ENCODE measurements around the gene MREG. TPM values are rescaled to one million over a fixed set of nuclear protein-coding genes. Genes with fewer than 3 reads are reported as not detected.

MREG gene
- total and polyA plus RNA-seq, 2 experiments from 2014 or later, result 19.4 to 25.3 TPM

DNA sequence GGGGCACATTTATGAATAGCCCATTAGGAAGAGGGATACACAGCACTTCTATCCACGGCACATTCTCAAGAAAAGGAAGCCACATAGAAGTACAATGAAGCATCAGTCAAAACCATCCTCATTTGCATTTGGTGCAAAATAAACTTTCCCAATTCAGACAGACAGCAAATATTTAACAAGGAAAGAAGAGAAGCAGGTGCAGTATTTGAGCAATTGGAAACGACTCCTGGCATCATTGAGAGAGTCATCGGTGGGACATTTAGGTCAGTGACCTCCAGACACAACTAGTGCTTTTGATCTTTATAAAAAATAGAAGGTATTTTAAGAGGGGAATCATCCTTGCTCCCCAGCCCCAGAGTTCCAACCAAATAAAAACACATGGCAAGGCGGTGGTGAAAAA lies 118.0 kb downstream of the MREG start:
- Mint-ChIP-seq H3K27me3 (ENCODE audit: insufficient read depth, low read depth, poor library complexity) (no peaks in the 10 kb centered on the region), H3K4me1 (peaks cover 4% of the 10 kb centered on the region; the same call in 2 of the 3 replicates), H3K4me3 (no peak overlapping the region), H3K27ac (no peak overlapping the region), H3K9me3 (no peaks in the 10 kb centered on the region), H3K36me3 (ENCODE audit: low read depth) (no peaks in the 10 kb centered on the region; the same call in 2 of the 3 replicates)
- Histone ChIP-seq H3K36me3 (ENCODE audit: insufficient read depth) (no peaks in the 10 kb centered on the region), H4K20me1 (replicated peaks; ENCODE audit: insufficient read depth) (no peaks in the 10 kb centered on the region), H3K79me2 (replicated peaks; ENCODE audit: insufficient read depth) (no peaks in the 10 kb centered on the region), H3K4me2 (no peak overlapping the region), H3K27ac (ENCODE audit: low read depth) (no peak overlapping the region), H3K4me3 (no peak overlapping the region), H2AFZ (no peak overlapping the region), H3K27me3 (ENCODE audit: insufficient read depth) (no peaks in the 10 kb centered on the region), H3K9me2 (ENCODE audit: insufficient read depth) (peaks cover 2% of the 10 kb centered on the region; the same call in 1 of the 2 replicates), H3K4me1 (ENCODE audit: insufficient read depth) (0 out of 2 replicates have a peak, but pooled peaks cover 6% of the 10 kb centered on the region), H3F3A (replicated peaks; ENCODE audit: low read depth) (no peaks in the 10 kb centered on the region)
- no peak for DNase-seq (ENCODE audit: low spot score)
- ATAC-seq, result no peak
- TF ChIP-seq, protein P1, sequence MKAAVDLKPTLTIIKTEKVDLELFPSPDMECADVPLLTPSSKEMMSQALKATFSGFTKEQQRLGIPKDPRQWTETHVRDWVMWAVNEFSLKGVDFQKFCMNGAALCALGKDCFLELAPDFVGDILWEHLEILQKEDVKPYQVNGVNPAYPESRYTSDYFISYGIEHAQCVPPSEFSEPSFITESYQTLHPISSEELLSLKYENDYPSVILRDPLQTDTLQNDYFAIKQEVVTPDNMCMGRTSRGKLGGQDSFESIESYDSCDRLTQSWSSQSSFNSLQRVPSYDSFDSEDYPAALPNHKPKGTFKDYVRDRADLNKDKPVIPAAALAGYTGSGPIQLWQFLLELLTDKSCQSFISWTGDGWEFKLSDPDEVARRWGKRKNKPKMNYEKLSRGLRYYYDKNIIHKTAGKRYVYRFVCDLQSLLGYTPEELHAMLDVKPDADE (IDR thresholded peaks at IDR 0.05), result no peak
- TF ChIP-seq, protein P2, sequence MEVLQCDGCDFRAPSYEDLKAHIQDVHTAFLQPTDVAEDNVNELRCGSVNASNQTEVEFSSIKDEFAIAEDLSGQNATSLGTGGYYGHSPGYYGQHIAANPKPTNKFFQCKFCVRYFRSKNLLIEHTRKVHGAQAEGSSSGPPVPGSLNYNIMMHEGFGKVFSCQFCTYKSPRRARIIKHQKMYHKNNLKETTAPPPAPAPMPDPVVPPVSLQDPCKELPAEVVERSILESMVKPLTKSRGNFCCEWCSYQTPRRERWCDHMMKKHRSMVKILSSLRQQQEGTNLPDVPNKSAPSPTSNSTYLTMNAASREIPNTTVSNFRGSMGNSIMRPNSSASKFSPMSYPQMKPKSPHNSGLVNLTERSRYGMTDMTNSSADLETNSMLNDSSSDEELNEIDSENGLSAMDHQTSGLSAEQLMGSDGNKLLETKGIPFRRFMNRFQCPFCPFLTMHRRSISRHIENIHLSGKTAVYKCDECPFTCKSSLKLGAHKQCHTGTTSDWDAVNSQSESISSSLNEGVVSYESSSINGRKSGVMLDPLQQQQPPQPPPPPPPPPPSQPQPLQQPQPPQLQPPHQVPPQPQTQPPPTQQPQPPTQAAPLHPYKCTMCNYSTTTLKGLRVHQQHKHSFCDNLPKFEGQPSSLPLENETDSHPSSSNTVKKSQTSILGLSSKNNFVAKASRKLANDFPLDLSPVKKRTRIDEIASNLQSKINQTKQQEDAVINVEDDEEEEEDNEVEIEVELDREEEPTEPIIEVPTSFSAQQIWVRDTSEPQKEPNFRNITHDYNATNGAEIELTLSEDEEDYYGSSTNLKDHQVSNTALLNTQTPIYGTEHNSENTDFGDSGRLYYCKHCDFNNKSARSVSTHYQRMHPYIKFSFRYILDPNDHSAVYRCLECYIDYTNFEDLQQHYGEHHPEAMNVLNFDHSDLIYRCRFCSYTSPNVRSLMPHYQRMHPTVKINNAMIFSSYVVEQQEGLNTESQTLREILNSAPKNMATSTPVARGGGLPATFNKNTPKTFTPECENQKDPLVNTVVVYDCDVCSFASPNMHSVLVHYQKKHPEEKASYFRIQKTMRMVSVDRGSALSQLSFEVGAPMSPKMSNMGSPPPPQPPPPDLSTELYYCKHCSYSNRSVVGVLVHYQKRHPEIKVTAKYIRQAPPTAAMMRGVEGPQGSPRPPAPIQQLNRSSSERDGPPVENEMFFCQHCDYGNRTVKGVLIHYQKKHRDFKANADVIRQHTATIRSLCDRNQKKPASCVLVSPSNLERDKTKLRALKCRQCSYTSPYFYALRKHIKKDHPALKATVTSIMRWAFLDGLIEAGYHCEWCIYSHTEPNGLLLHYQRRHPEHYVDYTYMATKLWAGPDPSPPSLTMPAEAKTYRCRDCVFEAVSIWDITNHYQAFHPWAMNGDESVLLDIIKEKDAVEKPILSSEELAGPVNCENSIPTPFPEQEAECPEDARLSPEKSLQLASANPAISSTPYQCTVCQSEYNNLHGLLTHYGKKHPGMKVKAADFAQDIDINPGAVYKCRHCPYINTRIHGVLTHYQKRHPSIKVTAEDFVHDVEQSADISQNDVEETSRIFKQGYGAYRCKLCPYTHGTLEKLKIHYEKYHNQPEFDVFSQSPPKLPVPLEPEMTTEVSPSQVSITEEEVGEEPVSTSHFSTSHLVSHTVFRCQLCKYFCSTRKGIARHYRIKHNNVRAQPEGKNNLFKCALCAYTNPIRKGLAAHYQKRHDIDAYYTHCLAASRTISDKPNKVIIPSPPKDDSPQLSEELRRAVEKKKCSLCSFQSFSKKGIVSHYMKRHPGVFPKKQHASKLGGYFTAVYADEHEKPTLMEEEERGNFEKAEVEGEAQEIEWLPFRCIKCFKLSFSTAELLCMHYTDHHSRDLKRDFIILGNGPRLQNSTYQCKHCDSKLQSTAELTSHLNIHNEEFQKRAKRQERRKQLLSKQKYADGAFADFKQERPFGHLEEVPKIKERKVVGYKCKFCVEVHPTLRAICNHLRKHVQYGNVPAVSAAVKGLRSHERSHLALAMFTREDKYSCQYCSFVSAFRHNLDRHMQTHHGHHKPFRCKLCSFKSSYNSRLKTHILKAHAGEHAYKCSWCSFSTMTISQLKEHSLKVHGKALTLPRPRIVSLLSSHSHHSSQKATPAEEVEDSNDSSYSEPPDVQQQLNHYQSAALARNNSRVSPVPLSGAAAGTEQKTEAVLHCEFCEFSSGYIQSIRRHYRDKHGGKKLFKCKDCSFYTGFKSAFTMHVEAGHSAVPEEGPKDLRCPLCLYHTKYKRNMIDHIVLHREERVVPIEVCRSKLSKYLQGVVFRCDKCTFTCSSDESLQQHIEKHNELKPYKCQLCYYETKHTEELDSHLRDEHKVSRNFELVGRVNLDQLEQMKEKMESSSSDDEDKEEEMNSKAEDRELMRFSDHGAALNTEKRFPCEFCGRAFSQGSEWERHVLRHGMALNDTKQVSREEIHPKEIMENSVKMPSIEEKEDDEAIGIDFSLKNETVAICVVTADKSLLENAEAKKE (CRISPR knock-in tag; IDR thresholded peaks at IDR 0.05), result no peak
- TF ChIP-seq, protein P3, sequence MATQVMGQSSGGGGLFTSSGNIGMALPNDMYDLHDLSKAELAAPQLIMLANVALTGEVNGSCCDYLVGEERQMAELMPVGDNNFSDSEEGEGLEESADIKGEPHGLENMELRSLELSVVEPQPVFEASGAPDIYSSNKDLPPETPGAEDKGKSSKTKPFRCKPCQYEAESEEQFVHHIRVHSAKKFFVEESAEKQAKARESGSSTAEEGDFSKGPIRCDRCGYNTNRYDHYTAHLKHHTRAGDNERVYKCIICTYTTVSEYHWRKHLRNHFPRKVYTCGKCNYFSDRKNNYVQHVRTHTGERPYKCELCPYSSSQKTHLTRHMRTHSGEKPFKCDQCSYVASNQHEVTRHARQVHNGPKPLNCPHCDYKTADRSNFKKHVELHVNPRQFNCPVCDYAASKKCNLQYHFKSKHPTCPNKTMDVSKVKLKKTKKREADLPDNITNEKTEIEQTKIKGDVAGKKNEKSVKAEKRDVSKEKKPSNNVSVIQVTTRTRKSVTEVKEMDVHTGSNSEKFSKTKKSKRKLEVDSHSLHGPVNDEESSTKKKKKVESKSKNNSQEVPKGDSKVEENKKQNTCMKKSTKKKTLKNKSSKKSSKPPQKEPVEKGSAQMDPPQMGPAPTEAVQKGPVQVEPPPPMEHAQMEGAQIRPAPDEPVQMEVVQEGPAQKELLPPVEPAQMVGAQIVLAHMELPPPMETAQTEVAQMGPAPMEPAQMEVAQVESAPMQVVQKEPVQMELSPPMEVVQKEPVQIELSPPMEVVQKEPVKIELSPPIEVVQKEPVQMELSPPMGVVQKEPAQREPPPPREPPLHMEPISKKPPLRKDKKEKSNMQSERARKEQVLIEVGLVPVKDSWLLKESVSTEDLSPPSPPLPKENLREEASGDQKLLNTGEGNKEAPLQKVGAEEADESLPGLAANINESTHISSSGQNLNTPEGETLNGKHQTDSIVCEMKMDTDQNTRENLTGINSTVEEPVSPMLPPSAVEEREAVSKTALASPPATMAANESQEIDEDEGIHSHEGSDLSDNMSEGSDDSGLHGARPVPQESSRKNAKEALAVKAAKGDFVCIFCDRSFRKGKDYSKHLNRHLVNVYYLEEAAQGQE (IDR thresholded peaks at IDR 0.05; ENCODE audit: unreplicated experiment), result no peak
- TF ChIP-seq EZH2 (IDR thresholded peaks at IDR 0.05; ENCODE audit: low read depth, unreplicated experiment) (no peak), ZNF114 (CRISPR knock-in tag; IDR thresholded peaks at IDR 0.05) (no peak), NANOG (IDR thresholded peaks at IDR 0.05; ENCODE audit: borderline replicate concordance) (no peak), EZH2phosphoT487 (IDR thresholded peaks at IDR 0.05; ENCODE audit: unreplicated experiment) (no peak), ZNF331 (CRISPR knock-in tag; IDR thresholded peaks at IDR 0.05; ENCODE audit: low read depth) (no peak), JUNB (IDR thresholded peaks at IDR 0.05; ENCODE audit: unreplicated experiment) (no peak), CREB1 (CRISPR knock-in tag; IDR thresholded peaks at IDR 0.05; ENCODE audit: low read depth) (no peak), POLR2AphosphoS5 (IDR thresholded peaks at IDR 0.05; ENCODE audit: low read depth) (no peak), STAT1 (IDR thresholded peaks at IDR 0.05; ENCODE audit: unreplicated experiment) (no peak)
- TF ChIP-seq, protein P4, sequence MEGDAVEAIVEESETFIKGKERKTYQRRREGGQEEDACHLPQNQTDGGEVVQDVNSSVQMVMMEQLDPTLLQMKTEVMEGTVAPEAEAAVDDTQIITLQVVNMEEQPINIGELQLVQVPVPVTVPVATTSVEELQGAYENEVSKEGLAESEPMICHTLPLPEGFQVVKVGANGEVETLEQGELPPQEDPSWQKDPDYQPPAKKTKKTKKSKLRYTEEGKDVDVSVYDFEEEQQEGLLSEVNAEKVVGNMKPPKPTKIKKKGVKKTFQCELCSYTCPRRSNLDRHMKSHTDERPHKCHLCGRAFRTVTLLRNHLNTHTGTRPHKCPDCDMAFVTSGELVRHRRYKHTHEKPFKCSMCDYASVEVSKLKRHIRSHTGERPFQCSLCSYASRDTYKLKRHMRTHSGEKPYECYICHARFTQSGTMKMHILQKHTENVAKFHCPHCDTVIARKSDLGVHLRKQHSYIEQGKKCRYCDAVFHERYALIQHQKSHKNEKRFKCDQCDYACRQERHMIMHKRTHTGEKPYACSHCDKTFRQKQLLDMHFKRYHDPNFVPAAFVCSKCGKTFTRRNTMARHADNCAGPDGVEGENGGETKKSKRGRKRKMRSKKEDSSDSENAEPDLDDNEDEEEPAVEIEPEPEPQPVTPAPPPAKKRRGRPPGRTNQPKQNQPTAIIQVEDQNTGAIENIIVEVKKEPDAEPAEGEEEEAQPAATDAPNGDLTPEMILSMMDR (conservative IDR thresholded peaks at IDR 0.05; ENCODE audit: low read depth in 2 of 2), result no peak

Data from GM23338 (cell line).